Activated CD8-positive, alpha-beta memory T cell treated with anti-CD3 and anti-CD28 coated beads, Interleukin-2, amount 50 U/mL, for 48 hours (primary cell): Measurements from ENCODE around the gene BCL2L13.
"Not testable (repeated sequence)": the region's sequence is repeated elsewhere in the genome, so short reads cannot be mapped to it uniquely, and the experiment has no call there.

Source experiments
- DNase-seq: peaks from one replicate; pipeline ENCODE4 v3.0.0-alpha.2; 2020

The BCL2L13 gene

DNA sequence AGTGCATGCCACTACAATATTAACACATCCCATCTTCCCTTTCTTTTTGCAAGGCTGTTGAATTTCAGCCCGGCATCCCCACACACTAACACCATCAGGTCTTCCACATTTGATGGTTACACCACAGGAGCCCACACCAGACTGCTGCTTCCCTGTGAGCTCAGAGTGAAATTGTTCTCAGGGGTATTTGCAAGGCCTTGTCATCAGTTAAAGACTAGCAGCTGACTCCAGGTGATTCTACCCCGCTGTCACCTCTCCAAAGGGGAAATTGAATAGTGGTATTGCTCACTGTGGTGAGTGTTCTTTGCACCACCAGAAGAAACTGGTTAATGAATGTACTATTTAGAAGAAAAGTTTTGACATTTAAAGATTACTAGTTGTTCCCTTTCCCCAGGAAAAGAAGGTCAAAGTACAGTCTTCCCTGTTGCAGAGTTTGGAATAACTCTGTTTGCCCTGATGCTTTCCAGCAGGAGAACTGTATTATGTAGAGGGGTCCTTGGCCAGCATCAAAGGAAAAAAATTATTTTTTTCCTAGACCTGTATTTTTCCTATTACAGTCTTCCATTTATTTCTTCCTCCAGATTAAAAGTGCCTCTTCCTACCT is 93.8 kb downstream of the BCL2L13 start:
- no peak for DNase-seq

DNA sequence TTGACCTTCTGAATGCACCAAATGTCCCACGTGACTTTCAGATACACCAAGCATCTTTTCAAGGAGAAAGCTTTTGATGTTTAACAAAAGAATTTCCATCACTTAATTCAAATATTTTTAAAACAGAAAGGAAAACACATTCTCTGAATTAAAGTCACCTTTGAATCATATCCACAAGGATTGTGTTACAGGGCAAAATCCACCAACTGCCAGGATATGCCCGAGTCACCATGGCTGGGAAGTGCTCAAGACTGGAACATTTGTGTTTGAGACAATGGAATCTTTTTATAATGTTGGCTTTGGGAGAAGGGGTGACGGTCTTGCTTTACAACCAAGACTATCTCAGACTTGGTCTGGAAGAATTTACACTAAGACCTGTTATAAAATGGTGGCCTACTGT is 94.9 kb downstream of the BCL2L13 start:
- no peak for DNase-seq

DNA sequence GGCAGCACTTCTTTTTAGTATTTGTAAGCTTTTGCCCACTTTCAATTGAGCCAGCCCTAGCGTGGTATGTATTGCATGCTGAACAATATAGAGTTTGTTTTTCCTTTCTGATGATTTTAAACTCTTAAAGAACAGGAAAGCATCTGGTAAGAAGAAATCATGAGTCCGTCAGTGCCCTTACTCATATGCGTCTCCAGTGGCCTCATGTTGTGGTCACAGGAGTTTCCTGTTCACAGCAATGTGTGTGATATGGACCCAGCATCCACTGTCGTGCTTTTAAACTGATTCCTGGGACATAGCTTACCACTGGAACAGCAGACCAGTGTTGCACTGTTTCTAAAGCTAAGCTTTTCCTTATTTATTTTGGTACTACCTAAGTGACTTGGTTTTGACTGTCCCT is 95.6 kb downstream of the BCL2L13 start:
- no peak for DNase-seq

- no peak for DNase-seq
Measured at GRCh38 chr22:17738386-17739128, 100.0 kb downstream of the BCL2L13 start.

GRCh38 chr22:17739196-17739975 is 100.8 kb downstream of the BCL2L13 start:
- no peak for DNase-seq

- no peak for DNase-seq
Measured at GRCh38 chr22:17741866-17742526, 103.4 kb downstream of the BCL2L13 start.

GRCh38 chr22:17742527-17742902 is 104.0 kb downstream of the BCL2L13 start:
- DNase-seq = peak; percentile 88

- no peak for DNase-seq
Measured at GRCh38 chr22:17743661-17744411, 105.3 kb downstream of the BCL2L13 start.

DNA sequence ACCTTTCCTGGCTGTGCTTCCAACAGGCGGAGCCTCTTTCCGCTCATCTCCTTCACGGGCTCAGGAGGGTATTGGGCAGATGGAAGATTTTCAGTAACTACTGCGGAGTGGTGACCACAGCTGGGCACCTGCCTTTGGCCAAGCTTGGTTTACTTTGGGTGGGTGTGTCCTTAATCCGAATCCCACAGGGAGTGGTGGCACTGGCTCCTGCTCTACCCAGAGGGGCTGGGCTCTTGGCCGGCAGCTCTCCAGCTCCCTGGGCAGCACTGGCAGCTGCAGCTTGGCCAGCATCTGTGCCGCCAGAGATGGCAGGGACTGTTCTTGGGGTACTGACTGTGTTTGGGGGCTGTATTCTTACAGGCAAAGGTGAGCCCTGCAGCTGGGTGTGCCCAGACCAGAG is 105.9 kb downstream of the BCL2L13 start:
- no peak for DNase-seq

- DNase-seq = no peak
Measured at GRCh38 chr22:17746916-17747315, 108.4 kb downstream of the BCL2L13 start.

- DNase-seq = no peak
Measured at GRCh38 chr22:17748555-17749353, 110.2 kb downstream of the BCL2L13 start.

GRCh38 chr22:17749605-17750395 is 111.2 kb downstream of the BCL2L13 start:
- DNase-seq = no peak

- DNase-seq = no peak
Measured at GRCh38 chr22:17751596-17751995, 113.0 kb downstream of the BCL2L13 start.

DNA sequence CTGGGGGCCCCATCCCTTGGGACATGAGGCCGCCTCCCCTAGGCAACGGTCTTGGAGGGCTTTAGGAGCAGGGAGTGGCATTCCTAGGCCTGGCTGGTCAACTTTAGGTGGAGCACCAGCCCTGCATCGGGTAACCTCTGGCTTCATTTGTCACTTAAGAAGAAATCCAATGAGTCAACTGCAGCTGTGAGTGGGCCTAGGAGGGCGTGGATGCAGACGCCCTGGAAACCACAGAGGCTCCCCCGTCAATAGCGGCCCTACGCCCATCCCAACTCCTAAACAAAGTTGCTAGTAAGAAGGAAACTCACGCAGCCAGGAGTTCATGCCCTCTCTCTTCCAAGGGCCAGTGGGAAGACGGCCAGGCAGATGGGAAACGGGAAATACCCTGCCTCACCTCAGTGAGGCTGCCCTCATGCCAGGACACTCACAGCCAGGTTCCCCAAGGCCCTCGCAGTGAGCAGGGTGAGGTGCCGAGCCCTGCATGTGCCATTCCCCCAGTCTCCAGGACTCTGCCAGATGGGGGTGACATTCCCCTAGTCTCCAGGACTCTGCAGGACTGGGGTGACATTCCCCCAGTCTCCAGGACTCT is 114.9 kb downstream of the BCL2L13 start:
- DNase-seq = no peak

- DNase-seq = no peak
Measured at GRCh38 chr22:17754233-17754925, 115.8 kb downstream of the BCL2L13 start.

DNA sequence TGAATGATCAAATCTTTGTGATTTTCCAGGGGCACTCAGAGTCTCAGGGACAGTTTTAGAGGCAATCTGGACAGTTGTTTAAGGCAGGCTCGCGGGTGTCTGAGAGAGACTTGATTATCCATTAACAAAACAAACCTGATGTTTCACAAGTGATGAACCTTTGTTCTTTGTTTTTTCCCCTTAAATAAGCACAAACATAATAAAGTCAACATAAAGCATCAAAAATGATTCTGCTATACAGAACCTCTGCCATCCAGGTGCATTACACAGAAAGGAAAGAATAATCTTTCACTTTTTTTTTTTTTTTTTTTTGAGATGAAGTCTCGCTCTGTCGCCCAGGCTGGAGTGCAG is 122.6 kb downstream of the BCL2L13 start:
- DNase-seq = no peak

GRCh38 chr22:17763442-17763841 is 124.9 kb downstream of the BCL2L13 start:
- not testable (repeated sequence) for DNase-seq

GRCh38 chr22:17764036-17764435 is 125.5 kb downstream of the BCL2L13 start:
- no peak for DNase-seq

DNA sequence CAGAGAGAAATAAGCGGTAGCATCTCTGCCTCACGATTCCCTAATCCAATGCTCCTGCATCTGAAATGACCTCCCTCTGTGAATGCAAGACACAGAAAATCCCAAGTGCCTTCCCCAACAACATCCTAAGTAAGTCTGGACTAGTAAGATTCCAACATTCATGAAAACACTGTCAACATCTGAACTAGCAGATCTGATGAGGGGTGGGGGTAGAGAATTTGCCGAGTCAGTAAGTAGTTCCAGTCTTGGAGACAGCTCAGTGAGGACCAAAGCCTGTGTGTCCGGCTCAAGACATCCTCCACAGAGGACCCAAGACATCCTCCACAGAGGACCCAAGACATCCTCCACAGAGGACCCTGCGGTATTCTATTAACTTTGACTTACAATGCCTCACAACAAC is 126.3 kb downstream of the BCL2L13 start:
- not testable (repeated sequence) for DNase-seq
